Measurements from ENCODE around the gene UGT2B10.
"Not testable (repeated sequence)": the region's sequence is repeated elsewhere in the genome, so short reads cannot be mapped to it uniquely, and the experiment has no call there.

The UGT2B10 gene

DNA sequence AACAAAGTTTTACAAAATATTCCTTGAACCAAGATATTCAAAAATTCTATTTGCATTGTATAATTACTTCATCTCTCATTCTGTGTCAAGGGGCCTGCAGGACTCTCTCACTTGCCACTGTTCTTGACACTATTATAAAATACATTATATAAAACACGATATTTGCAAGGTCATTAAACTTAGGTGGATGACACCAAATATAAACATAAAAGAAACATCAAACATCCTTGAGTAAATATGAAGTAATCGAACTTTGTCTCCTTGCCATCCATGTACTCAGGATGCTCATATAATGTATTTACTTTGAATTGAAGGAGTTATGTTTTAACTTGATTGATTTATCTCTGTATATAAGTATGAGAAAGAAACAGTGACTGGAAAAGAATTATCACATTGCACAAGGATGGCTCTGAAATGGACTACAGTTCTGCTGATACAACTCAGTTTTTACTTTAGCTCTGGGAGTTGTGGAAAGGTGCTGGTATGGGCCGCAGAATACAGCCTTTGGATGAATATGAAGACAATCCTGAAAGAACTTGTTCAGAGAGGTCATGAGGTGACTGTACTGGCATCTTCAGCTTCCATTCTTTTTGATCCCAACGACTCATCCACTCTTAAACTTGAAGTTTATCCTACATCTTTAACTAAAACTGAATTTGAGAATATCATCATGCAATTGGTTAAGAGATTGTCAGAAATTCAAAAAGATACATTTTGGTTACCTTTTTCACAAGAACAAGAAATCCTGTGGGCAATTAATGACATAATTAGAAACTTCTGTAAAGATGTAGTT lies at the start of gene UGT2B10:
UGT2B10 (plus strand) TSS at position 378 of the 793 bp plus-strand sequence; CDS start at position 404, 26 bp downstream.
- DNase-seq (ENCODE audit: low spot score) = not testable (repeated sequence)

DNA sequence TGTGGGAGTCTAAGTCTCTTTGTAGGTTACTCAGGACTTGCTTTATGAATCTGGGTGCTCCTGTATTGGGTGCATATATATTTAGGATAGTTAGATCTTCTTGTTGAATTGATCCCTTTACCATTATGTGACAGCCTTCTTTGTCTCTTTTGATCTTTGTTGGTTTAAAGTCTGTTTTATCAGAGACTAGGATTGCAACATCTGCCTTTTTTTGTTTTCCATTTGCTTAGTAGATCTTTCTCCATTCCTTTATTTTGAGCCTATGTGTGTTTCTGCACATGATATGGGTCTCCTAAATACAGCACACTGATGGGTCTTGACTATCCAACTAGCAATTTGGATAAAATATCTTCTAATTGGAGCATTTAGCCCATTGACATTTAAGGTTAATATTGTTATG lies 44.0 kb upstream of the UGT2B10 start:
- not testable (repeated sequence) for DNase-seq (ENCODE audit: low spot score)

DNA sequence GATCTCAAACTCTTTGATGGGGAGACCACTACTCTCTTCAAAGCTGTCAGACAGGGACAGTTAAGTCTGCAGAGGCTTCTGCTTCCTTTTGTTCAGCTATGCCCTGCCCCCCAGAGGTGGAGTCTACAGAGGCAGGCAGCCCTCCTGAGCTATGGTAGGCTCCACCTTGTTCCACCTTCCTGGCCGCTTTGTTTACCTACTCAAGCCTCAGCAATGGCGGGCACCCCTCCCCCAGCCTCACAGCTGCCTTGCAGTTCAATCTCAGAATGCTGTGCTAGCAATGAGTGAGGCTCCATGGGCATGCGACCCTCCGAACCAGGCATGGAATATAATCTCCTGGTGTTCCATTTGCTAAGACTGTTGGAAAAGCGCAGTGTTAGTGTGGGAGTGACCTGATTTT lies 42.1 kb upstream of the UGT2B10 start:
- DNase-seq (ENCODE audit: low spot score) = no peak

DNA sequence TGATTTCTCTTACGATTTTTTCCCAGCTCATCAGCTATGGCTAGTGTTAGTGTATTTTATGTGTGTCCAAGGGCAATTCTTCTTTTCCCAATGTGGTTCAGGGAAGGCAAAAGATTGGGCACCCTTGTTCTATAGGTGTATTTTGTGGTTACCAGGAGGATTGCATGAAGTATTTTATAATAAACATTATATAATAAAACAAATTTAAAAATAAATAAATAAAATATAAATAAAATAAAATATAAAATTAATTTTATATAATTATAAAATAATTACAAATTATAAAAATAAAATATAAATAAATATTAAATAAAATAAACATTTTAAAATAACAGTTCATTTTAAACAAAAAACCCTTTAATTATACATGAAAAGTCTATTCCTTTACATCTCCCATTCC lies 35.6 kb upstream of the UGT2B10 start:
- no peak for DNase-seq (ENCODE audit: low spot score)

DNA sequence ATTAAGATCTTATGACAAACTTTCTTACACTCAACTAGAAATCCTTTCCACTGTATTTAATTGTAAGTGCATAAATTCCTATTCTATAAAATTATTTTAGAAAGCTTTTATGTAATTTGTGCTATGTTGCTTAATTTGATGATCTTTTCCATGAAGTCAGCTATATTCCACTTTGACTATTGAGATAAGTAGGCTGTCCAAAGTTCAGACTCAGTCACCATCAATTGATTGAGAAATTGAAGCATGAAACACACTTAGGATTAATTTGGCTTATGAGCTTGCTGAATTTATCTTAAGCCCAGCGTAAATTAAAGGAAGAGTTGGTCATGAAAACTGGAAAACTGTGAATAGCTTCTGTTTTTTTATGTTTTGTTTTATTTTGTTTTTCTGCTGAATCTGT lies 18.7 kb upstream of the UGT2B10 start:
- no peak for DNase-seq (ENCODE audit: low spot score)

DNA sequence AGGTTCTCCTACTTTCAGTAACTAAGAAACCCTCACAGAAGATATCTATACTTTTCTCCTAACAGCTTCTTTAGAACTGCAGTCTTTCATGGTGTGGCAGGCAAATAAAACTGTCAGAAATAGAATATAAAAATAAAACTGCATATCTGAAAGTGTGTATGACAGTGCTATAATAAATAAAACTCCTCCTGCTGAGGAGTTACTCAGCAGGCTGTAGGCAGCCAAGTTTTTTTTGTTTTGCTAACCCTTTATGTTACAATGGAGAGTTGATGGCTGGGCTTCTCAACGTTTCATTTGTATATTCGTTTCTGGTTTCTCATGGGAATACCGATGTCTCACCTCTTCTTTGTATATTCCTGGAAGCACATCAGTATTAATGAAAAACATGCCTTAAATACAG lies 18.2 kb upstream of the UGT2B10 start:
- DNase-seq (ENCODE audit: low spot score) = no peak

DNA sequence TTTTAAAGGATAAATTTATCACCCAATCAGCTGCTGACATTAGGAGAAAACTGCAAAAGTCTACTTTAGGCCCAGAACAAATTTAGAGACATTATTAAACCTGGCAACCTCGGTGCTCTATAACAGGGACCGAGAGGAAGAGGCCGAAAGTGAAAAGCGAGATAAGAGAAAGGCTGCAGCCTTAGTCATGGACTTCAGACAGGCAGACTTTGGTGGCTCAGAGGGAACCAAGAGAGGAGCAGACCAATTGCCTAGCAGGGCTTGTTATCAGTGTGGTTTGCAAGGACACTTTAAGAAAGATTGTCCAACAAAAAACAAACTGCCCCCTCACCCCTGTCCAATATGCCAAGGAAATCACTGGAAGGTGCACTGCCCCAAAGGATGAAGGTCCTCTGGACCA lies 12.8 kb upstream of the UGT2B10 start:
- DNase-seq (ENCODE audit: low spot score) = no peak

DNA sequence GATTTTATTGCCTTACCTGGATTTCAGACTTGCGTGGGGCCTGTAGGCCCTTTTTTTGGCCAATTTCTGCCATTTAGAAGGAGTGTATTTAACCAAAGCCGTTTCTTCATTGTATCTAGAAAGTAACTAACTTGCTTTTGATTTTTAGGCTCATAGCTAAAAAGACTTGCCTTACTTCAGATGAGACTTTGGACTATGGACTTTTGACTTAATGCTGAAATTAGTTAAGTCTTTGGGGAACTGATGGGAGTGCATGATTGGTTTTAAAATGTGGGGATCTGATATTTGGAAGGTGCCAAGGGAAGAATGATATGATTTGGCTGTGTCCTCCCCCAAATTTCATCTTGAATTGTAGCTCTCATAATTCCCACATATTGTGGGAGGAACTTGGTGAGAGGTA lies 7.7 kb upstream of the UGT2B10 start:
- DNase-seq (ENCODE audit: low spot score) = no peak

DNA sequence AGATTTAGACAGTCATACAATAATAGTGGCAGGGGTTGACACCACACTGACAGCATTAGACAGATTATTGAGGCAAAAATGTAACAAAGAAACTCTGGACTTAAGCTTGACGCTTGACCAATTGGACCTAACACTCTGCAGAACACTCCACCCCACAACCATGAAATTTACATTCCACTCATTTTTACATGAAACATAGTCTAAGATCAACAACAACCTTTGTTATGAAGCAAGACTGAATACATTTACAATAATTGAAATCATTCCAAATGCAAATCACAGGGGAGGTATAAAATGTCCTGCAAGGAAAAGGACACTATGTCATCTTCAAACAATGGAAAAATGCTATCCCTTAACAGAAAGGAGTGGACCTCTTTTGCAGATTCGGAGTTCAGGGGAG lies 4.9 kb upstream of the UGT2B10 start:
- DNase-seq (ENCODE audit: low spot score) = no peak

DNA sequence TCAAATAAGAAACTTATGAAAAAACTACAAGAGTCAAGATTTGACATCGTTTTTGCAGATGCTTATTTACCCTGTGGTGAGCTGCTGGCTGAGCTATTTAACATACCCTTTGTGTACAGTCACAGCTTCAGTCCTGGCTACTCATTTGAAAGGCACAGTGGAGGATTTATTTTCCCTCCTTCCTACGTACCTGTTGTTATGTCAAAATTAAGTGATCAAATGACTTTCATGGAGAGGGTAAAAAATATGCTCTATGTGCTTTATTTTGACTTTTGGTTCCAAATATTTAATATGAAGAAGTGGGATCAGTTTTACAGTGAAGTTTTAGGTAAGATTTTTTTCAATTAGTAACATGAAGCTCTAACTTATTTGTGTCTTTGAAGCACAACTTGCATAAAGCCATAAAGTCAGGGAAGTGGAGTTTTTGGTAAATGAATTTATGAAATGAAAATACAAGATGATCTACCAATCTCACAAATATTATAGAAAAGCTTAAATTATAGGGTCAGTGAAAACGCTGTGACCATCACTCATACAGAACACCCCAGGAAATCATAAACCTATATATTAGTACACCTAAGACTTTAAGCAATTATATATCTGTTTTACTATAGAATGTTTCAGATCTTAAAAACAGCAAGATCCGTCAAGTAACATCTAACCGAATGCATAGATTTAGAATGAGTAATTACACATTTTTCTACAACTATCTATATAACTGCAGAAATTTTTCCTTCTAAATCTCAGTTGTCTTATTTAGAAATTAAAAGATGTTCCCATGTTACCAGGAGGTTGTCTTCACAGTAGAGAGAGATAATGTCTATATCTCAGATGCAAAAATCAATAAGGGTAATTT lies 844 bp downstream of the UGT2B10 start:
- DNase-seq (ENCODE audit: low spot score) = not testable (repeated sequence)

DNA sequence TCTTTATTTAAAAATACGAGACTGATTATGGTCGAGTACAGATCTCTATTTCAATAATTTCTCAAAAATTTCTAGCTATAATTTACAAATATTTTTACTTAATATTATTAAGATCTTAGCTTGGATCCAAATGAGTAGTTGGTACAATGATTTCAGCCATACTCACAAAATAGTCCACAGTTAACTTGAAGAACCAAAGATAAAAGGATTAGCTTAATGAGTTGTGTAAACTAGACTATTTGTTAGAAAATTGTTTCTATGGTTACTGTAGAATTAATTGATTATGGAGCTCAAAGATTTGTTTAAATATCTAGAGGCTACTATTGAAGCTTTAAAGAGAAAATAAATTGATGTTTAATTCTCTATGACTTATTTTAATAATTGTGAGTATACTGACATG lies 1.6 kb downstream of the UGT2B10 start:
- no peak for DNase-seq (ENCODE audit: low spot score)

DNA sequence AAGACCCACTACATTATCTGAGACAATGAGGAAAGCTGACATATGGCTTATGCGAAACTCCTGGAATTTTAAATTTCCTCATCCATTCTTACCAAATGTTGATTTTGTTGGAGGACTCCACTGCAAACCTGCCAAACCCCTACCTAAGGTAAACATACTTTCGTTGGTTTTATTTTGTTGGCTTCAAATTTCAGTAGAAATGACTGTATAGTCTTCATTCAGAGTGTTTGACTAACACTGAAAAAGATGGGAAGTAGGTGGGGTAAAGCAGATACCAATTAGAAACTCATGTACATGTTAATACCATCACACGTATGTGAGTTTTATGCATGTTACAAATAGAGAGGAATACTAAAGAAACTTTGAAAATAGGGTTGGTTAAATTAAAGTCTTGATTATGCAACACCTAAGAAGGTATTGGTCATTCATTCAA lies 2.3 kb downstream of the UGT2B10 start:
- not testable (repeated sequence) for DNase-seq (ENCODE audit: low spot score)

DNA sequence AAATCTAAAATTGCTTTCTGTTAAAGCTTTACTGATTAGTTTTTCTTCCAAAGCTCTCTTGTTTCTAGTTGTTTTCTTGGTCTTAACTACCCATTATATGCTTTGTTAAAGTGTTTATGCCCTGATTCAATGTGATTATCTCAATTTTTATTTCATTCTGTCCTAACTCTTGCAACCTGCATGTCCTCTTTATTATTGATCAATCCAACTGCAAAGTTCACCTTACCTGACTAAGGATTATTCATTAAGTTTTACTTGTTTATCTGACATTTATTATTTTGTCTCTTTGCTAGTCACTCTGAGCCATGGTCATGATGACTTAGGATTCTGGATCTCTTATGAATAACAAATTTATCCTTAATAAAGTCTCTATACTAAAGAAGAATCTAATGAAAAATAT lies 15.8 kb downstream of the UGT2B10 start:
- DNase-seq (ENCODE audit: low spot score) = no peak

DNA sequence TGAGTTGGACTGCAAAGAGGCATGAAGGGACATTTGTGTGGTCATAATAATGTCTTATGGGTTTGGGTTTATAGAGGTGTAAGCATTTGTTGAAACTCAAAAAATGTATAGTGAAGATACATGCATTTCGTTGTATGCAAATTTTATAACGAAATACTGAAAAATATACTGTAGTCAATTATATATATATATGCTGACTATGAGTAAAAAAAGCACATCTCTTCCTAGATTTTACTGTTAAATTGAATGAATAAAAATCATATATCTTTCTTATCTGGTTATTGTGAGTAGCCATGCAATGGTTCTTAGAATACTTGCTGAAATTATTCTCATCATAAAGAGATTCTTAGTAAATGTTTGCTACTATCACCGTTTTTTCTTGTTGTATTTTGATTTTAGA lies 34.5 kb downstream of the UGT2B10 start:
- DNase-seq (ENCODE audit: low spot score) = no peak

DNA sequence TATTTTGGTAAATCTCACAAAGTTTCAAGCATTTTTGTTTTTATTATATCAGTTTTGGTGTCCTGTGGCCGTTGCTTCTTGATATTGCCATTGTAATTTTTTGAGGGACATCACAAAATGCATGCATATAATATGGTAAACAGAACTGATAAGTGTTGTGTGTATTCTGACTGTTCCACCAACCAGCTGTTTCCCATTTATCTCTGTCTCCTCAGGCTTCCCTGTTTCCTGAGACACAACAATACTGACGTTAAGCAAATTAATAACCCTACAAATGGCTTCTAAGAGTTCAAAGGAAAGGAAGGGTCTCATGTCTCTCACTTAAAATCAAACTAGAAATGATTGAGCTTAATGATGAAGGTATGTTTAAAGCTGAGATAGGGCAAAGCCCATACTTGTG lies 40.0 kb downstream of the UGT2B10 start:
- no peak for DNase-seq (ENCODE audit: low spot score)

DNA sequence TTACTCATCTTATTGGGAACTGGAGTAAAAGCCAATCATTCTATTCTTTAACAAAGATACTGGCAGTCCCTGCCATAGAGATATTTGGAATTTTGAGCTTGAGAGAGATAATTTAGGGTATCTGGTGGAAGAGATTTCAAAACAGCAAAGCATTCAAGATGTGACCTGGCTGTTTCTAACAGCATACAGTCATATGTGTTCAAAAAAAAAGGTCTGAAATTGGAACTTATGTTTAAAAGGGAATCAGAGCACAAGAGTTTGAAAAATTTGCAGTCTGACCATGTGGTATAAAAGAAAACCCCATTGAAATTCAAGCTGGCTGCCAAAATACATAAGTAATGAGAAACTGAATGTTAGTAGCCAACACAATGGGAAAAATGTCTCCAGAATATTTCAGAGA lies 42.2 kb downstream of the UGT2B10 start:
- DNase-seq (ENCODE audit: low spot score) = no peak

DNA sequence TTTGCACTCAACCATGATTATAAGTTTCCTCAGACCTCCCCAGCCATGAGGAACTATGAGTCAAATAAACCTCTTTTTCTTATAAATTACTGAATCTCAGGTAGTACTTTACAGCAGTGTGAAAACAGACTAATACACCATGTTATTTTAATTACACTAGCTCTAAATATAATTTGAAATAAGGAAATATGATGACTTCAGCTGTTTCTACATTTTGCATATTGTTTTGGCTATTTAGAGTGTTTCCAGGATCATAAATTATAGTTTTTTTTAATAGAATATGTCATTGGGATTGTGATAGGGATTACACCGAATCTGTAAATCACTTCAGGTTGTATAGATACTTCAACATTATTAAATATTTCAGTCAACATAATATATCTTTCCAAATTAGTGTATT lies 43.9 kb downstream of the UGT2B10 start:
- no peak for DNase-seq (ENCODE audit: low spot score)

DNA sequence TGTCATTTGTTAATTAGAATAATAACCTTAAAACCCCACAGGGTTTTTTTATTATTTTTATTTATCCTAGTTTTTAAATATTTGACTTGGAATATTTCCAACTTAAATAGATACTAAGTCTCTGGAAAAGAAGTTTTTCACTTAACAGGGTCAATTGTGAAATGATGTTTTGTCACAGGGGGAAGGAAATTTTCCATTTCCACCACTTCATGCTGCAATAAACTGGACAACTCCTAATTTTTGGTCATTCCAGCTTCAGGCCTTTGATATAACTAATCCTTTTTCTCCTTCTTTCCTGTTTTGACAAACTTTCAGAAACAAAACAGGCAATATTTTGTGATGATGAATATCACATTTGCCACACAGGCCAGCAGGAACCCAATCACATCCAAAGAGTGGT lies 45.3 kb downstream of the UGT2B10 start:
- no peak for DNase-seq (ENCODE audit: low spot score)

DNA sequence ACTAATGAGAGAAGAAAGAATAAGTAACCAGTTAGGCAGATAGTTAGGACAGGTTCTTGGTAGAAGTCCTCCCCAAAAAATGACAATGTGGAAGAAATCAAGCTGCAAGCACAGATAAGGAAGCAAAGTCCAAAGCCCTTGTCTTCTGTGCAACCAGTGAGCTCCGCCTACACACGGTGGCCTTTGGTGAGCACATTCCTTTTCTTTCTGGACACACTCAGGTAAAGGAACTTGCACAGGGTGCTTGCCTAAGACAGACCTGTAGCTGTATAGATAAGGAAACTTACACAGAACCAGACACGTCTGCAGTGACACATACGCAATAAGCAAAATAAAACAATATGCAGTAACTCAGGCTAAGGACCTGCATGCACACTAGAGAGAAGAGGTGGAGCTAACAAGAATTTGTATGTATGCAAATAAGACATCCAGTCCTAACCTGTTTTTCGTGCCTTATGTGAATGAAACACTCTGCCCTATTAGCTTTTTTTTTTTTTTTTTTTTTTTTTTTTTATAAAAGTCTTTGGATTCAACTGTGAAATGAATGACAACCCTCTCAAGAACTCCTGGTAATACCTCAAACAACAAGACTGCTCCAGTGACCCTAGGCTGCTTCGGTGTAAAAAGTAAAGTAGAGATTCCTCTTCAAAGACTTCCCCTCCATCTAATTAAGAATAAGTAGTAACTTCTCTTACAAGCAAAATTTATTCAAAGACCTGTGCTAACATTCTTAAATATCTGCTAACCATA lies 48.8 kb downstream of the UGT2B10 start:
- DNase-seq (ENCODE audit: low spot score) = no peak

DNA sequence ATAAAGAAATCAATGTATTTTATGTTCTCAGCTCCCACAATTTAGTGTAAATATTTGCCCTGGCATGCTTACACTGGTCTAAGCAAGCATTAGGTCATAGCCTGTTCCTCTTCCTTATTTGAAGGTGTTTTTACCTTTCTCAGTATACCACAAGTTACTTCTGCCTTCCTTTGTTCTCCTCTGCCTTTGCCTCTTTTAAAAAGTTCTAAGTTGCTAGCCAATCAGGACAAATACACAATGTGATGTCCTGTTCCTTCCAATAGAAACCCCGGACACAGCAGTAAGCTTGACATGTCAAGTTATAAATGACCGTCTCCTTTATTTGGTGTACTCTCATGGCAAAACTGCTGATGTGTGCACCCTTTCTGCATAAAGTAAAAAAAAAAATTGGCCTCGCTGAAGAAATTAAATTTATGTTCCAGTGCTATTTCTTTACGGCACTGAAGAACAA lies 49.4 kb downstream of the UGT2B10 start:
- no peak for DNase-seq (ENCODE audit: low spot score)

DNA sequence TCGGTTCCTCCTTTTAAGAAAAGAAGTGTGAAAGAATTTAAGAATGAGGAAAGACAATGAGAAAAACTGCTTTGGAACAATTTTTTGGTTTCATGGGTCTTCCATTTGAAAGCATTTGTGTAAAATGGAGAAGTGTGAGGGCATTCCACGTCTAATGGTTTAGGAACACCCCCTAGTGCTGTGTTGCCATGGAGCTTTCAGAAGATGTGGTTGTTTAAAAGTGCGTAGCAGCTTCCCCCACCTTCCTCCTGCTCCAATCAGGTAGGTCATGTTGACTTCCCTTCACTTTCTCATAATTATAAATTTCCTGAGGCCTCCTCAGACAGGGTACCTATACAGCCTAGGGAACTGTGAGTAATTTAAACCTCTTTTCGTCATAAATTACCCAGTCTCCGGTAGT lies 50.0 kb downstream of the UGT2B10 start:
- DNase-seq (ENCODE audit: low spot score) = no peak

DNA sequence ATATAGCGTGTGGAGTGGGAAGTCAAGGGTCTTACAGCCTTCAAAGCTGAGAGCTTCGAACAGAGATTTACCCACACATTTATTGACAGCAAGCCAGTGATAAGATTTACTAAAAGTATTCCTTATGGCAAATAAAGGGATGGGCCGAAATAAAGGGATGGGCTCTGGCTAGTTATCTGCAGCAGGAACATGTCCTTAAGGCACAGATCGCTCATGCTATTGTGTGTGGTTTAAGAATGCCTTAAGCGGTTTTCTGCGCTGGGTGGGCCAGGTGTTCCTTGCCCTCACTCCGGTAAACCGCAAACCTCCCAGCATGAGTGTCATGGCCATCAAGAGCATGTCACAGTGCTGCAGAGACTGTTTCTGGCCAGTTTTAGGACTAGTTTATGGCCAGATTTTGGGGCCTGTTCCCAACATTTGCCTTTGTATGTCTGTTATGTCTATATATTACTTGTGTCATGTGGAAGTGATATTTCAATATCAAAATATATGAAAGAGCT lies 53.5 kb downstream of the UGT2B10 start:
- no peak for DNase-seq (ENCODE audit: low spot score)

Measured in NAMALWA (cell line).